ENCODE data around the gene PTPN11.

DNA sequence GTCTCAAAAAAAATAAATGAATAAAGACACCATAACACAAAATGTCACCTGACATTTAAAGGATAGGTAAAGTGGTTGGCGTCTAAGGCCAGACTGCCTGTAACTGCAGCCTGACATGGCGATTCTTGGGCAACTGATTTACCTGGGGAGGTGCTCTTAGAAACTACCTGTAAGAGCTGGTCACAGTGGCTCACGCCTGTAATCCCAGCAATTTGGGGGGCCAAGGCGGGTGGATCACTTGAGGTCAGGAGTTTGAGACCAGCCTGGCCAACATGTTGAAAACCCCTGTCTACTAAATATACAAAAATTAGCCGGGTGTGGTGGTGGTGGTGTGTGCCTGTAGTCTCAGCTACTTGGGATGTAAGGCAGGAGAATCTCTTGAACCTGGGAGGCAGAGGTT lies 17.7 kb upstream of the PTPN11 start:
- TF ChIP-seq, protein P1, sequence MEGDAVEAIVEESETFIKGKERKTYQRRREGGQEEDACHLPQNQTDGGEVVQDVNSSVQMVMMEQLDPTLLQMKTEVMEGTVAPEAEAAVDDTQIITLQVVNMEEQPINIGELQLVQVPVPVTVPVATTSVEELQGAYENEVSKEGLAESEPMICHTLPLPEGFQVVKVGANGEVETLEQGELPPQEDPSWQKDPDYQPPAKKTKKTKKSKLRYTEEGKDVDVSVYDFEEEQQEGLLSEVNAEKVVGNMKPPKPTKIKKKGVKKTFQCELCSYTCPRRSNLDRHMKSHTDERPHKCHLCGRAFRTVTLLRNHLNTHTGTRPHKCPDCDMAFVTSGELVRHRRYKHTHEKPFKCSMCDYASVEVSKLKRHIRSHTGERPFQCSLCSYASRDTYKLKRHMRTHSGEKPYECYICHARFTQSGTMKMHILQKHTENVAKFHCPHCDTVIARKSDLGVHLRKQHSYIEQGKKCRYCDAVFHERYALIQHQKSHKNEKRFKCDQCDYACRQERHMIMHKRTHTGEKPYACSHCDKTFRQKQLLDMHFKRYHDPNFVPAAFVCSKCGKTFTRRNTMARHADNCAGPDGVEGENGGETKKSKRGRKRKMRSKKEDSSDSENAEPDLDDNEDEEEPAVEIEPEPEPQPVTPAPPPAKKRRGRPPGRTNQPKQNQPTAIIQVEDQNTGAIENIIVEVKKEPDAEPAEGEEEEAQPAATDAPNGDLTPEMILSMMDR (IDR thresholded peaks at IDR 0.05), result no peak
- TF ChIP-seq POLR2A (IDR thresholded peaks at IDR 0.05), result no peak
- TF ChIP-seq EP300 (IDR thresholded peaks at IDR 0.05), result no peak

Measured in tibial nerve (tissue), 4 donors.